Right lobe of liver (tissue), 4 donors: ENCODE data around the gene FANCE.

Experiments
- CTCF ChIP-seq, 4 donors: fragments of 200-600 bp in 3 of 4; fragments of 450-650 bp in 1 of 4; IDR thresholded peaks; one replicate each; pipeline versions ENCODE4 v1.5.1 to v1.8.0; 2016 to 2022; ENCODE audit warnings: antibody characterized with exemption in 4 of 4, mild to moderate bottlenecking in 2 of 4
- POLR2A ChIP-seq: fragments of 450-650 bp; IDR thresholded peaks from one replicate; pipeline ENCODE4 v1.6.1; 2017; ENCODE audit warnings: antibody characterized with exemption, mild to moderate bottlenecking
- donor health status: DM: no; HTN: no; CAD: no.
- donor health status: DM: no; HTN: no; CAD: no.
- donor health status: DM: no; HTN: yes; CAD: no.

DNA sequence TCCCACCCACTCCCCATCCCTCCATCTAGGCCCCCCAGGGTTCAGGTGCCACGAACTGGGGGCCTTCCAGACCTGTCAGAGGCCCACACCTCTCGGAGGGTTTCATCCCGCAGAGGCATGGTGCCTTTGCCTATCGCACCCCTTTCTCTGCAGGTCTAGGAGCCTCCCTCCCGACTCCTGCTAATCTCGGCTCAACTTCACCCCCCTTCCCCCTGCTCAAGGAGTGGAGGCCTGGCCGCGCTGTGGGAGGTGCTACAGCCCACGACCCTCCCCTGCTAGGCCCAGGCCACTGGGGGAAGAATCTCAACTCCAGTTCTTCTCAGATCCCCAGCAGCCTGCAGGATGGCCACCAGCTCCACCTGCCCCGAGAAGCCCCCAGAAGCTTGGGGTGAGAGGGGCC is 60.6 kb downstream of the FANCE start, which contains the start of gene TULP1:
- TF ChIP-seq CTCF (IDR thresholded peaks at IDR 0.05) (no peak), POLR2A (no peak)
